Stimulated activated CD4-positive, alpha-beta T cell treated with anti-CD3 and anti-CD28 coated beads, Interleukin-15, amount 100 ng/mL, for 24 hours (primary cell): ENCODE data around the gene CROT.
A peak's percentile ranks its signal among the peaks of the same experiment; 100 is the strongest.

Experiments used
- DNase-seq: peaks from one replicate; pipeline ENCODE4 v3.0.0-alpha.2; 2020

Gene CROT

DNA sequence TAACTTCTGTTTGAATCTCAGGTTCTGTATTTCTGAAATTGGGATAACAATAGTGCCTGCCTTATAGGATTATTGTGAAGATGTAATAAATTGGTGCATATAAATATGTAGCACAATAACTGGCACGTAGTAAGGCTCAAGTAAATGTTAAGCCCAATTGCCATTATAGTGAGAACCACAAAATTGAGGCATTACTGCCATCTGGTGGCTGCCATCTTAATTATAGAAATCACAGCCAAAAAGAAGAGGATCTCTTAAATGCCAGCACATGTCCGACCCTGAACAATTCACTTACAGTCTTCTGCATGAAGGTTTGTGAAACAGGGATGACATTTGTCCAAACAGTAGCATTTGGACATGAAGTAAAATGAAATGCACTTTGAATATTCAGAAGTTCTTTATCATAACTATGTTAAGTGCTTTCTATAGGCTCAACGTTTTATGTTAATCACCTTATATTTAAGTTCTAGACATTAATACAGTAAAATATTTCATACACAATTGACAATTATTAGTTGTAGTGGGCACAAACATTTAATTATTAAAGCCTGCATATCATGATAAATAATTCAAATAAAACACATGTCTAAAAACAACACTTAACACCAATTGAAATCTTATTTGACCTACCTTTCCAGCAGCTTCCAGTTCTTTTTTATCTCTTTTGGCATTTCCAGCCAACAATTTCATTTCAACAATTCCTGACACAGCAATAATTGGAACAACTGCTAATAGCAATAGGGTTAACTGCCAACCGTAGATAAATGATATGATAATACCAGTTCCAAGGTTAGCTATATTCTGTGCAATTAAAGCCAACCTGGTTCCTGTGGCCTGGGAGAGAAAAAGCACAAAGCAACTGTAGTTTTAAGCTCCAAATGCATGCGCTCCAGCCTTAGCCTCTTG lies 71.5 kb downstream of the CROT start:
- peak; percentile 76 for DNase-seq

DNA sequence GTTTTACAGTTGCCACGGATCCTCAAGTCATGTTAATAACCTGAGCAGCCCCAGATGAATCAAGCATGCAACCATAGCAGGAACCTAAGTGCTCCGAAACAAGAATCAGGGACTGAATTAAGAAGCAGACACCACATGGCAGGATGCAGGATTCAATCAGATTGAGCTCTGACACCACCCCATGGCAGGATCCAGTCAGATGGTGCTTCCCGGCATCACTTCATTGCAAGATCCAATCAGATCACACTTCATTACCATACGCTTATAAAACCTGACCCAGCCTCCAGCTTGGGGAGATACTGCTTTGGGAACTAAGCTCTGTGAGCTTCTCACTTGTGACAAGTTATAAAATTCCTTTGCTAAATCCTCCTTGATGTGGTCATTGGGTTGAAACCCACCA lies 74.7 kb downstream of the CROT start:
- DNase-seq: no peak

- no peak for DNase-seq
Observed at GRCh38 chr7:87424075-87424474, 78.6 kb downstream of the CROT start.

DNA sequence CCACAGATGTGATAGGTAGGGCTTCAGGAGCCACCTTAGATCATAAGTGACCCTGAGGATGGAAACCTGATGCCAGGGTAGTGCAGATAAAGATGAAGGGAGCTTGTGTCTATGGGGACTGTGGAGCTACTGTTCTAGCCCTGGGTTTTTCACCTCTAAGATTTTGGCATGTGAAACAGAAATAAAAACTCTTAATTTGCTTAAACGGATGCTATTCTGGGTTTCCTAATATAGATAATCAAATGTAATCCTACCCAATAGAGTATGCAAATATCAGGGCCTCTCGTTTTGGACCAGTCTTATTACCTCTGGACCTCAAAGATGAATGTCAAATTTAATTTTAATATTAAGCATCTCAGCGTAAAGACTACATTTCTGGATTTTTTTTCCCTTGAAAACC lies 80.7 kb downstream of the CROT start:
- no peak for DNase-seq

- no peak for DNase-seq
Observed at GRCh38 chr7:87427288-87427687, 81.8 kb downstream of the CROT start.

- DNase-seq: no peak
Observed at GRCh38 chr7:87432536-87432935, 87.1 kb downstream of the CROT start.

DNA sequence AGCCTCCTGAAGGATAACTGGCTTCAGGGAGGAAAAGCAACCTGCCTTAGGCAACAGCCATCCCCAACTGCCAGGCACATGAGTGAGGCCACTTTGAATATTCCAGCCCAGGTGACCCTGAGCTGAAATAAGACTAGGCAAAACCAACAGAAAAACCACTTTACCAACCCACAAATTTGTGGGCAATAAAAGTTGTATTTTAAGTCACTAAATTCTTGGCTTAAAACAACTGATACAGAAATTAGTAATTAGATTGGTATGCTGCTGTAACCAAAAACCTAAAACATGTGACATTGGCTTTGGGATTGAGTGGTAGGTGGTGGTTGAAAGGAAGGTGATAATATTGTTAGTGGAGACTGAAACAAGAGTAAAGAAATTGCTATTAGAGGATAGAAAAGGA lies 90.1 kb downstream of the CROT start:
- DNase-seq: no peak

- DNase-seq: no peak
Observed at GRCh38 chr7:87445897-87446296, 100.4 kb downstream of the CROT start.

GRCh38 chr7:87447116-87447635 lies 101.7 kb downstream of the CROT start:
- no peak for DNase-seq

- no peak for DNase-seq
Observed at GRCh38 chr7:87448388-87448787, 102.9 kb downstream of the CROT start.
